SW 1271 (cell line): ENCODE data around the gene PIGK.

Source experiments
- DNase-seq, 2 experiments: peaks; one replicate each; lab custom pipeline; 2025; lab: John Stamatoyannopoulos, UW

Gene PIGK

GRCh38 chr1:77096496-77097255, 122.6 kb downstream of the PIGK start:
- DNase-seq, result no peak

GRCh38 chr1:77095236-77095635, 124.0 kb downstream of the PIGK start:
- no peak for DNase-seq

GRCh38 chr1:77089756-77090155, 129.5 kb downstream of the PIGK start:
- no peak for DNase-seq

GRCh38 chr1:77085109-77085508, 134.1 kb downstream of the PIGK start:
- no peak for DNase-seq

- DNase-seq, result no peak
Observed at GRCh38 chr1:77084457-77084856, 134.8 kb downstream of the PIGK start.

GRCh38 chr1:77081834-77082233, 137.4 kb downstream of the PIGK start:
- DNase-seq, result no peak

- no peak for DNase-seq
Observed at GRCh38 chr1:77076759-77077158, 142.5 kb downstream of the PIGK start.

GRCh38 chr1:77068013-77068412, 151.2 kb downstream of the PIGK start:
- no peak for DNase-seq

- no peak for DNase-seq
Observed at GRCh38 chr1:77065693-77066342, 153.4 kb downstream of the PIGK start.

GRCh38 chr1:77064246-77064645, 155.0 kb downstream of the PIGK start:
- DNase-seq, result no peak

- DNase-seq, result no peak
Observed at GRCh38 chr1:77063118-77063517, 156.1 kb downstream of the PIGK start.

GRCh38 chr1:77061162-77061561, 158.1 kb downstream of the PIGK start:
- DNase-seq, result no peak

GRCh38 chr1:77060000-77060399, 159.2 kb downstream of the PIGK start:
- DNase-seq, result no peak

GRCh38 chr1:77057994-77058585, 161.1 kb downstream of the PIGK start:
- no peak for DNase-seq

- no peak for DNase-seq
Observed at GRCh38 chr1:77056525-77056924, 162.7 kb downstream of the PIGK start.

- no peak for DNase-seq
Observed at GRCh38 chr1:77051425-77051824, 167.8 kb downstream of the PIGK start.

GRCh38 chr1:77048615-77049005, 170.6 kb downstream of the PIGK start:
- no peak for DNase-seq

GRCh38 chr1:77047978-77048614, 171.1 kb downstream of the PIGK start:
- no peak for DNase-seq

GRCh38 chr1:77047575-77047974, 171.7 kb downstream of the PIGK start:
- no peak for DNase-seq

- no peak for DNase-seq
Observed at GRCh38 chr1:77044133-77044849, 174.9 kb downstream of the PIGK start.

- no peak for DNase-seq
Observed at GRCh38 chr1:77040826-77041225, 178.4 kb downstream of the PIGK start.

- peak; percentile 8 to 13 for DNase-seq
Observed at GRCh38 chr1:77039739-77040138, 179.5 kb downstream of the PIGK start.
